ENCODE results near the gene VEGFC.

VEGFC gene

GRCh38 chr4:176792326-176793059 lies at the start of gene VEGFC:
Gene VEGFC, minus strand, starts transcription at chr4:176792922. Its CDS starts 611 bp downstream, at chr4:176792311.
- no peak for DNase-seq

GRCh38 chr4:176841711-176842112 lies 49.0 kb upstream of the VEGFC start:
- no peak for DNase-seq

GRCh38 chr4:176840166-176840565 lies 47.4 kb upstream of the VEGFC start:
- DNase-seq, result no peak

GRCh38 chr4:176839656-176840055 lies 46.9 kb upstream of the VEGFC start:
- no peak for DNase-seq

- no peak for DNase-seq
Measured at GRCh38 chr4:176838601-176839433, 46.1 kb upstream of the VEGFC start.

- DNase-seq, result no peak
Measured at GRCh38 chr4:176837169-176837895, 44.6 kb upstream of the VEGFC start.

GRCh38 chr4:176834531-176834930 lies 41.8 kb upstream of the VEGFC start:
- DNase-seq, result no peak

- no peak for DNase-seq
Measured at GRCh38 chr4:176833400-176834175, 40.9 kb upstream of the VEGFC start.

- no peak for DNase-seq
Measured at GRCh38 chr4:176830971-176831370, 38.2 kb upstream of the VEGFC start.

- no peak for DNase-seq
Measured at GRCh38 chr4:176825586-176825985, 32.9 kb upstream of the VEGFC start.

- no peak for DNase-seq
Measured at GRCh38 chr4:176824645-176825366, 32.1 kb upstream of the VEGFC start.

- DNase-seq, result no peak
Measured at GRCh38 chr4:176818531-176818930, 25.8 kb upstream of the VEGFC start.

- no peak for DNase-seq
Measured at GRCh38 chr4:176817204-176817603, 24.5 kb upstream of the VEGFC start.

- DNase-seq, result no peak
Measured at GRCh38 chr4:176814770-176815169, 22.0 kb upstream of the VEGFC start.

GRCh38 chr4:176810481-176811249 lies 17.9 kb upstream of the VEGFC start:
- no peak for DNase-seq

- DNase-seq, result no peak
Measured at GRCh38 chr4:176806778-176807375, 14.2 kb upstream of the VEGFC start.

GRCh38 chr4:176805155-176805554 lies 12.4 kb upstream of the VEGFC start:
- no peak for DNase-seq

GRCh38 chr4:176800891-176801534 lies 8.3 kb upstream of the VEGFC start:
- no peak for DNase-seq

GRCh38 chr4:176799653-176800052 lies 6.9 kb upstream of the VEGFC start:
- no peak for DNase-seq

- no peak for DNase-seq
Measured at GRCh38 chr4:176798540-176798939, 5.8 kb upstream of the VEGFC start.
